Calu3 (cell line): ENCODE data around the gene FATE1. TPM values are rescaled to one million over a fixed set of nuclear protein-coding genes. Genes with fewer than 3 reads are reported as not detected.

Source experiments
- BruUV-seq: library from RNA; stranded (reverse); fragments of 400-500 nt; replicated peaks from 2 replicates; lab custom pipeline; 2021; lab: Mats Ljungman, UMichigan
- CTCF ChIA-PET: fragments of 300-600 bp; sonication (Branson Sonifier 250); formaldehyde crosslinking; loops from one replicate; lab custom pipeline; 2022; ENCODE audit warnings: antibody characterized with exemption; lab: Charles Lee
- DNase-seq: peaks from one replicate; pipeline ENCODE4 v3.0.0; 2022
- H3K27ac Mint-ChIP-seq: one replicate; pipeline ENCODE4 v1.8.0; 2022; ENCODE audit warnings: mixed read lengths; ENCODE audit not compliant: unreplicated experiment
- H3K27me3 Mint-ChIP-seq: one replicate; pipeline ENCODE4 v1.8.0; 2022; ENCODE audit warnings: mixed read lengths; ENCODE audit not compliant: unreplicated experiment
- H3K36me3 Mint-ChIP-seq: one replicate; pipeline ENCODE4 v1.8.0; 2022; ENCODE audit warnings: mild to moderate bottlenecking, moderate library complexity, mixed read lengths; ENCODE audit not compliant: insufficient read depth, unreplicated experiment
- H3K4me1 Mint-ChIP-seq: one replicate; pipeline ENCODE4 v1.8.0; 2022; ENCODE audit warnings: mild to moderate bottlenecking, low read depth, mixed read lengths; ENCODE audit not compliant: unreplicated experiment
- H3K4me3 Mint-ChIP-seq: one replicate; pipeline ENCODE4 v1.8.0; 2022; ENCODE audit warnings: mild to moderate bottlenecking, low read depth, moderate library complexity, mixed read lengths; ENCODE audit not compliant: unreplicated experiment
- H3K9me3 Mint-ChIP-seq: one replicate; pipeline ENCODE4 v1.8.0; 2022; ENCODE audit warnings: low read depth, mixed read lengths; ENCODE audit not compliant: unreplicated experiment
- intact Hi-C: fragments of 100-400 bp; cut with micrococcal nuclease; formaldehyde crosslinking; loops from one replicate; pipeline ENCODE4 v1.10.0; 2022; ENCODE audit not compliant: unreplicated experiment
- total RNA-seq: library from RNA; stranded (reverse); gene quantifications from 2 replicates; pipeline ENCODE4 v1.2.3, GENCODE V29; 2022
- TF ChIP-seq, protein P1 (sequence below): fragments of 200-600 bp; IDR thresholded peaks from one replicate; pipeline ENCODE4 v1.8.0; 2022; ENCODE audit warnings: antibody characterized with exemption; ENCODE audit not compliant: unreplicated experiment

FATE1 gene
- total RNA-seq, 1 experiment from 2014 or later: not detected

DNA sequence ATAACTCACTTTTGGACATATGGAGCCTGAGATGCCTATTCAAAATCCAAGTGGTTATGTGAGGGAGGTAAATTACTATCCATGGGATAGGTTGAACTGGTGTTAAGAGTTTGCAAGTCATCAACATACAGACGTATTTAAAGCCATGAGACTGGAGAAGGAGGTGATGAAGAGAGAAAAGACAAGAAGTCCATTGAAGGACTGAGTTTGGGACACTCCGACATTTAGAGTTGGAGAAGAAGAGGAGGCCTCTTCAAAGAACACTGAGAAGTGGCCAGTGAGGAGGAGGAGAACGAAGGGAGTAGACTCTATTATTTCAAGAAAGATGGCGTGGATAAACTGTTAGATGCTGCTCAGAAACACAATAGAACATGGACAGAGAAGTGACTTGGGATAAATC is 18.6 kb downstream of the FATE1 start, which contains the start of gene CNGA2:
Gene CNGA2, plus strand, starts transcription at position 301 of the 400 bp plus-strand sequence. CDS start 3,738 bp downstream, outside the sequence.
- no TSS peak for BruUV-seq
- TF ChIP-seq, protein P1, sequence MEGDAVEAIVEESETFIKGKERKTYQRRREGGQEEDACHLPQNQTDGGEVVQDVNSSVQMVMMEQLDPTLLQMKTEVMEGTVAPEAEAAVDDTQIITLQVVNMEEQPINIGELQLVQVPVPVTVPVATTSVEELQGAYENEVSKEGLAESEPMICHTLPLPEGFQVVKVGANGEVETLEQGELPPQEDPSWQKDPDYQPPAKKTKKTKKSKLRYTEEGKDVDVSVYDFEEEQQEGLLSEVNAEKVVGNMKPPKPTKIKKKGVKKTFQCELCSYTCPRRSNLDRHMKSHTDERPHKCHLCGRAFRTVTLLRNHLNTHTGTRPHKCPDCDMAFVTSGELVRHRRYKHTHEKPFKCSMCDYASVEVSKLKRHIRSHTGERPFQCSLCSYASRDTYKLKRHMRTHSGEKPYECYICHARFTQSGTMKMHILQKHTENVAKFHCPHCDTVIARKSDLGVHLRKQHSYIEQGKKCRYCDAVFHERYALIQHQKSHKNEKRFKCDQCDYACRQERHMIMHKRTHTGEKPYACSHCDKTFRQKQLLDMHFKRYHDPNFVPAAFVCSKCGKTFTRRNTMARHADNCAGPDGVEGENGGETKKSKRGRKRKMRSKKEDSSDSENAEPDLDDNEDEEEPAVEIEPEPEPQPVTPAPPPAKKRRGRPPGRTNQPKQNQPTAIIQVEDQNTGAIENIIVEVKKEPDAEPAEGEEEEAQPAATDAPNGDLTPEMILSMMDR: no peak
- CTCF ChIA-PET: no interaction called here
- no peak for DNase-seq
- Mint-ChIP-seq H3K27me3 (peaks cover 64% of the 10 kb centered on the region), H3K36me3 (no peaks in the 10 kb centered on the region), H3K27ac (no peak within 1 kb of the TSS), H3K9me3 (no peaks in the 10 kb centered on the region), H3K4me3 (no peak within 1 kb of the TSS), H3K4me1 (no peaks in the 10 kb centered on the region)
- intact Hi-C loops: no loop called here

DNA sequence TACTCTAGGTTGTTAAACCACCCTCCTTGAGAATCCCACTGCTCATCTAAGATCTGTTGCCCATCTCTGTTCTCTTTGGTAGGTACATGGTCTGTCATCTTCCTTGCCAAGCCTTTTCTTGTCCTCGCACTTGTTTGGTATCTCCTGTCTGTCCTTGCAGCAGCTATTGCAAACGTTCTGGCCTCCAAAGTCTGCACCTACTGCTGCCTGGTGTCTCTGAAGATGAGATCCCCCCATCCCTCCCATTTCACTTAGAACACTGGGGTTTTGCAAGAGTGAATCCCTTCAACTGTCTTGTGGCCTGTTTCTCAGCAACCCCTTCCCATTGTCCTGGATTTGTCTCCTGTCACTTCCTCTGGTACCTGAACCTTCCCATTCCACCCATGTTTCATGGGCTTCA is 19.4 kb downstream of the FATE1 start:
- Mint-ChIP-seq H3K27ac (no peak overlapping the region), H3K9me3 (no peaks in the 10 kb centered on the region), H3K27me3 (peaks cover 63% of the 10 kb centered on the region), H3K36me3 (no peaks in the 10 kb centered on the region), H3K4me3 (no peak overlapping the region), H3K4me1 (no peaks in the 10 kb centered on the region)
- no TSS peak for BruUV-seq
- CTCF ChIA-PET: no interaction called here
- no peak for DNase-seq
- TF ChIP-seq, protein P1: no peak
- intact Hi-C loops: no loop called here

DNA sequence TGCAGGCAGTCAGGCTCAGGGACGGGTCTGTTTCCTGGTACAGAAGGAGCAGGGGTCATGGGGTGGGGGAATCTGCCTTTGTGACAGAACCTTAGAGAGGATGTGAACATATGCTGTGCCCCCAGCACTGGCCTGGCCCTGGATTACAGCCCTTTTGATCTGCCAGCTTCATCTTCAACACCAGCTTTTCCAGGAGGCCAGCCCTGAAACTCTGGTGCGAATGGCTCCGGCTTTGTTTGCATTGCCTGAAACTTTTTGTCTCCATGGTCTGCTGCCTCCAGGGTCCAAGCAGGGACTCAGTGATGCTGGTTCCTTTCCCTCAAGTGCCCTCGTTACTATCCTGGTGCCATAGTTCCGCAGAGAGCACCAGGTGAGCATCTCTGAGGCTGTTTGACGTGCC is 20.9 kb downstream of the FATE1 start:
- H3K4me1 Mint-ChIP-seq: no peaks in the 10 kb centered on the region
- H3K27me3 Mint-ChIP-seq: peaks cover 75% of the 10 kb centered on the region
- BruUV-seq: no TSS peak
- TF ChIP-seq, protein P1: no peak
- H3K36me3 Mint-ChIP-seq: no peaks in the 10 kb centered on the region
- H3K9me3 Mint-ChIP-seq: no peaks in the 10 kb centered on the region
- H3K4me3 Mint-ChIP-seq: no peak overlapping the region
- H3K27ac Mint-ChIP-seq: no peak overlapping the region
- DNase-seq: no peak
- CTCF ChIA-PET: no interaction called here
- intact Hi-C loops: no loop called here

DNA sequence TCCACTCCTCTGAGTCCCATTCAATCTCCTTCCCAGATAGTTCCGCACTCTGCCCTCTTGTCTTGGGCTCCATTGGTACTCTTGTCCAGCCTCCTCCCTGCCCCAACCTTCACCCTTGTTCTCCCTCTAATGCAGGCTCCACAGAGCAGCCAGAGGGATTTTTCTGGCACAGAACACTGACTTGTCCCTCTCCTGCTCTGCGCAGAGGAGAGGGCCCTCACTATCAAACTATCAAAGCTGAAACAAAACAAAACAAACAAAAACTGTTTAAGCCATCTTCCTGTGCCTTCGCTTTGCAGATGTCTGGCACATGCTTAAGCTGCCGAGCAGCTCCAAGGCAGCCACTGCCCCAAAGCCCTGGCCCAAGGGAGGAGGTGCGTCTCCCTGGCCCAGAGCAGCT is 21.7 kb downstream of the FATE1 start:
- Mint-ChIP-seq H3K4me1 (no peaks in the 10 kb centered on the region), H3K9me3 (no peaks in the 10 kb centered on the region), H3K27me3 (peaks cover 75% of the 10 kb centered on the region), H3K27ac (no peak overlapping the region), H3K36me3 (no peaks in the 10 kb centered on the region), H3K4me3 (no peak overlapping the region)
- intact Hi-C loops: no loop called here
- CTCF ChIA-PET: no interaction called here
- TF ChIP-seq, protein P1: no peak
- no peak for DNase-seq
- BruUV-seq: no TSS peak
